ENCODE data around the gene SLC9C2.

DNA sequence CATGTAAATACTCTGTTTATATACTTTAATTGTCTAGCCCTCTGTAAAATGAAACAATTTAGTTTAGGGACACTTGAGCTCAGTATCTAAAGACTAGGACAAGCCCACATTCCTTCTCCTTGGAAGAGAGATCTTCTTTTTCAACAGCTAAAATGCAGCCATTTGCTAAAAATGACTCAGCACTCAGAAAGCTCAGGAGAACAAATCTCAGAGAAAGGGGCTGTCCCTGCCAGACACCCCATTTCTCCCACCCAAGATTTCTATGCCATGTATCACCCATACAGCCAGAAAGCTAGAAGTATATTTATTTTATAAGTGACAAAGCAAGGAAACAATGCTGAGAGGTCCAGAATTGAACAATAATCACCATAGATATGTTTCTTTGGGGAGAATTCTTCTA, 148.9 kb downstream of the SLC9C2 start:
- no peak for TF ChIP-seq CTCF (IDR thresholded peaks at IDR 0.05; ENCODE audit: insufficient read depth, low read depth, low read length)
- no peak for TF ChIP-seq EZH2 (IDR thresholded peaks at IDR 0.05; ENCODE audit: insufficient read depth, low read length)

All from astrocyte (in vitro differentiated cells and primary cell).